GM12872 (cell line): ENCODE measurements around the gene IRF2.

Source experiments
- CTCF ChIP-seq: IDR thresholded peaks from 3 replicates; pipeline ENCODE4 v1.5.1; 2011; ENCODE audit warnings: low read depth, mild to moderate bottlenecking, low read length, moderate library complexity; ENCODE audit not compliant: insufficient read depth

Gene IRF2

GRCh38 chr4:184397516-184398163 lies 76.7 kb downstream of the IRF2 start:
- no peak for TF ChIP-seq CTCF

GRCh38 chr4:184396570-184397515 lies 77.5 kb downstream of the IRF2 start:
- TF ChIP-seq CTCF, result no peak

GRCh38 chr4:184395971-184396391 lies 78.4 kb downstream of the IRF2 start:
- TF ChIP-seq CTCF, result no peak

GRCh38 chr4:184395451-184395917 lies 78.9 kb downstream of the IRF2 start:
- TF ChIP-seq CTCF, result no peak

GRCh38 chr4:184392748-184393559 lies 81.4 kb downstream of the IRF2 start:
- TF ChIP-seq CTCF, result no peak

GRCh38 chr4:184392316-184392715 lies 82.0 kb downstream of the IRF2 start:
- no peak for TF ChIP-seq CTCF
